ENCODE data around the gene TEAD3.

- TF ChIP-seq CTCF (IDR thresholded peaks at IDR 0.05): no peak
- no peak for TF ChIP-seq POLR2A (IDR thresholded peaks at IDR 0.05)
Observed at GRCh38 chr6:35499372-35499771, 2.5 kb upstream of the TEAD3 start.

Data from right lobe of liver (tissue), 4 donors.